NCI-H2107 treated with DMSO at 0.1 percent for 48 hours (cell line): ENCODE data around the gene RPS27L.

Experiments used
- DNase-seq: peaks from one replicate; lab custom pipeline; 2025; ENCODE audit not compliant: unreplicated experiment; lab: John Stamatoyannopoulos, UW

RPS27L gene

DNA sequence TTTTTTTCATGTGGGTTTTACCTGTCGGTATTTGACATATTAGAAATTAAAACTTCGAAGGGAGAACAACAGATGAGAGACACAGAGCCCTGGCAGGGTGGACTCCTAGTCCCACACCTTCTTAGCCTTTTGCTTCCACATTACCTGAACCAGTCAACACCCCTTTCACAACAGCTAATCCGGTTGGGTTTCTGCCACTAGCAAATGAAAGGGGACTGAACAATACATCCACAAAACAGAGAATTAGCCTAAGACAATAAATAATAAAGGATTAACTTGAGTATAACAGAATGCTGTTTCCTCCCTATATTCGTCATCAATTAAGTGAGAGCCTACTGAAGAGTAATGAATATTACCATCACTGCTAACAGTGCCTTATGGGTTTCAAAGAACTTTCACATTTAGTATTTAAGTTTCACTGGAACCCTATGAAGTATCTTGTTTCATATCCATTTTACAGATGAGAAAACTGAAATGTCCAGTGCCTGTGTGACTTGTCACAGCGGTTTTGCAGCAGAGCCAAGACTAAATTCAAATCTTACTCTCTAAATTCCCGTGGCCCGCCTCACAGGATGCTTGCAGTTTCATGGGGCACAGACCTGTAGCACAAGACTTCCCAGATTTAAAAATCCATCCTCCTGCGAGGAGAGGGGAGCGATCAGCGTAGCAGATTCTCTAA, 31.1 kb upstream of the RPS27L start:
- DNase-seq, result no peak

- no peak for DNase-seq
Observed at GRCh38 chr15:63187589-63188226, 30.4 kb upstream of the RPS27L start.

GRCh38 chr15:63186065-63186464, 28.8 kb upstream of the RPS27L start:
- no peak for DNase-seq

DNA sequence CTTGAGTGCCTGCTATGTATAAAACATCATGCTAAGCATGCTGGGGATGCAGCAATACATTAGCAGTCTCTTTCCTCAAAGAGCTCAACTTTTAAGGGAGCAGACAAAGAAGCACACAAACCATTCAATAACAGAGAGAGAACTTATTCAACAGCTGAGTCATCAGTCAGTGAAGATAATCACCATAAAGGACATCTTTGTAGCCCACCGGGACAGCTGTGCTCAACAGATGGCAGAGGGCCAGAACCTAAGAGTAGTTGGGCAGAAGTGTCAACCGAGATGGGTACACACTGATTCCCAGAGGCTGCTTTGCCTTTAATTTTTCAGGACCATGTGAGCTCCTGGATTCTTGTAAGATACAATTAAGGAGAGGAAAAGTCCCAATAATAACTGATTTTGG, 27.9 kb upstream of the RPS27L start:
- no peak for DNase-seq

DNA sequence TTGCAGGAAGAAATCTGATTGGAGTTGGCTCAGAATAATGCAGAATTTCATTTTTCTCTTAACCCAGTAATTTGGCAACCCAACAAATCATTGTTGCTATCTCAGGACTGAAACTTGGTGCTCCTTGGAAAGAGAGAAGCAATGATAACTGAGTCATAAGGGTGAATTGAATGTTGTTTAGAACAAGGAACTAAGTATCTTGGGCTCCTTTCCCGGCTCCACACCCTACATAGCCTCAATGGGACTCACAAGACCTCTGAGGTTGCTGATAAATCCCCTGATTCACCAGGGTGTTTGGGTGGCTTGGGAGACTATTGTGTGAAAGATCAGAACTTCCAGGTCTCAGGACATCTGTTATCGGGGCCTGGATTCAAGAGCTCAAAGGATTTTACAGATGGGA, 24.4 kb upstream of the RPS27L start:
- DNase-seq, result no peak

GRCh38 chr15:63180746-63181145, 23.5 kb upstream of the RPS27L start:
- DNase-seq, result no peak

- DNase-seq, result no peak
Observed at GRCh38 chr15:63178034-63178433, 20.8 kb upstream of the RPS27L start.

DNA sequence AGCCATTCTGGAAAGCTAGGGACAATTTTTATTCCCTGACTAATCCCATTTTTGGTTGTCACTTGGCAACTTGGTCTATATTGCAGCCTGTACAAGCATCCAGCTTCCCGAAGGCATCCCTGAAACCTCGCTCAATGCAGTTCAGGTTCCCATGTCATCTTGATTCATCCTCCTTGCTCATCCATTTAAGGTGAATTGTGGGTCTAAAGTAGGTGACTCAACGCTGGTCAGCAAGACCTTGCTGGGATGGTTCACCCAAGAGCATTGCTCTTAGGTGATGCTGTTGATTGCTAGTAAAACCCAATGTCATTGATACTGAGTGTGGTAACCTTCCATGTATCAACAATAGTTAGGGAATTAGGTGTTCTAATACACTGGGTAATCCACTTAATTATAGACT, 19.0 kb upstream of the RPS27L start:
- no peak for DNase-seq

GRCh38 chr15:63172851-63173451, 15.7 kb upstream of the RPS27L start:
- no peak for DNase-seq

DNA sequence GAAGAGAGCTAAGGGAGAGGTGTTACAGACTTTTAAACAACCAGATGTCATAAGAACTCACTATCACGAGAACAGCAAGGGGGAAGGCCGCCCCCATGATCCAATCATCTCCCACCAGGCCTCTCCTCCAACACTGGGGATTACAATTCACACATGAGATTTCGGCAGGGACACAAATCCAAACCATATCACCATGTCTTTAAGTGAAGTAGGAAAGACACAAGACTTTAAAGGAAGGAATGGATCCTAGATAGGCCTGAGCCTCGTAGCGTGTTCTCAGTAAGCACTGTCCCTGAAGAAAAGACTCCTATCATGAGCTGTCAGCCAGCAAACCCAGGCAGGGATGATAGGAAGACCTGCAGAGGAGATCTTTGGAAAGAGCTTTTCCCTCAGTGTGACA, 15.1 kb upstream of the RPS27L start:
- no peak for DNase-seq

GRCh38 chr15:63169788-63170187, 12.5 kb upstream of the RPS27L start:
- no peak for DNase-seq

GRCh38 chr15:63166219-63166618, 8.9 kb upstream of the RPS27L start:
- DNase-seq, result no peak

DNA sequence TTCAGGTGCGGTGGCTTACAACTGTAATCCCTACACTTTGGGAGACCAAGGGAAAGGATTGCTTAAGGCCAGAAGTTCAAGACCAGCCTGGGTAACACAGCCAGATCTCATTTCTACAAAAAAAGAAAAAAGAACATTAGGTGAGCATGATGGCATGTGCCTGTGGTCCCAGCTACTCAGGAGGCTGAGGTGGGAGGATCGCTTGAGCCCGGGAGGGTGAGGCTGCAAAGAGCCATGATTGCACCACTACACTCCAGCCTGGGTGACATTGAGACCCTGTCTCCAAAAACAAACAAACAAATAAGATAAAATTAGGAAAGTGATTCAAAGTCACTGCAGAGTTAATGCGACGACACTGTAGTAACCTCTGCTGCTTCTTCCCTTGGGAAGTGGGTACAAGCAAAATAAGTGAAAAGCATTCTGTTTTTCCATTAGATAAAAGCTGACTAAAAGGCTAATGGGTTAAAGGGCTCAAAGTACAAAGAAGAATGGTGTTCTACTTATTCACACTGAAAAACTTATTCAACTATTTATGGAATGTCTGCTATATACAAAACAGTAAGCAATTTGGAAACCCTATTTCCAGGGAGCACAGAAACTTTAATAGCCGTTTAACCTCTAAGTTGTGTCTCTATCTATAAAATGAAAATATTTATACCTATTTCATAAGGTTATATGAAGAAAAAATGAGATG, 8.0 kb upstream of the RPS27L start:
- no peak for DNase-seq

DNA sequence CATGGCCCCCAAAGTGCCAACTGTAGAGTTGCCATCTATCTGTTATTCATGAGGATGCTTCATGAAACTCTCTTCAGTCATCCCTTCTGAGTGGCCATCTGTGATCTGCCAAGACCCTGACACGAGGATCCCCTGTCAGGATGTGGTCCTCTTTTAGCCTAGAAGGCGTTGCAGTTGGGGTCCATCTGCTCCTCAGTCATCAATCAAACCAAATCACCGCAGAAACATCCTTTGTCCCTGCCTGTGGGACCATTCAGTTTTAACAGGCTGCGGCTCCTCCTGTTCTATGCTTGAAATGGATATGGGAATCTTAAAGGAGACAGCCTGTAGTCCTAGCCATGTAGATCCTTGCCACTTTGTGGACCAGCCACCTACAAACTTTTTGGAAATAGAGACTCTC, 5.9 kb upstream of the RPS27L start:
- no peak for DNase-seq

GRCh38 chr15:63160638-63161037, 3.4 kb upstream of the RPS27L start:
- no peak for DNase-seq

DNA sequence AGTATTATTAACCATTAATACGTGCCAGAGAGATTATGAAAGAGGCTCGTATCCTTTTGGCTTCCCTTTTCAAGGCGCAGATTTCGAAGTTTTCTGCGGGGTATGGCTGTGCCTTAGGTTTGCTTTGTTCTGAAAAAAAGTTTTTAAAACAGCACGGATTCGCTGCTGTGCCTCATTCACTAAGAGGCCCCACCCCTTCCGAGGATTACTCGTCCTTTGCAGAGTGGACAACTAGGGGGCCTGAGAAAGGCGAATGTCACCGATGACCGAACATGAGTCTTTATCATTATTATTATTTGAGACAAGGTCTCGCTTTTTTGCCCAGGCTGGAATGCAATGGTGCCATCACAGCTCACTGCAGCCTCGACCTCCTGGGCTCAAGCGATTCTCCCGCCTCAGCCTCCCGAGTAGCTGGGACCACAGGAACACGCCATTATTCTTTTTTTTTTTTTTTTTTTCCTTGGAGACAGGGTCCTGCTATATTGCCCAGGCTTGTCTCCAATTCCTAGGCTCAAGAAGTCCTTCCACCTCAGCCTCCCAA, 684 bp upstream of the RPS27L start:
- DNase-seq, result no peak

- DNase-seq, result no peak
Observed at GRCh38 chr15:63156755-63157117, 541 bp downstream of the RPS27L start.

- no peak for DNase-seq
Observed at GRCh38 chr15:63156086-63156710, 1.1 kb downstream of the RPS27L start.

DNA sequence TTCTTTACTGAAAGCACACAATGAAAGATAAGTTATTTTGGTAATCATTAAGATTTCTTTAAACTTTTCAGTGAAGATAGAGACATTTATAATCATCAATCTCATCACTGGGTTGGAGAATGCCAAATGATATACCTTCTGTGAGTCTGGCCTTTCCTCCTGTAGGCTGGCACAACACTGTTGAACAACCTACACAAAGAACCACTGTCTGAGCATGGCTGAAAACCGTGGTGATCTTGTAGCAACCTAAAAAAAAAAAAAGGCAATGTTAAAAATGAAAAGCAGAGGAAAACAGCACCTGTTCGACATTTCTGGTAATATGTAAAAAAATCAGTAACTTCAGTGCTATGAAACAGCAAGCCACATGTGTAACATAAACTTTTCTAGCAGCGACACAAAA, 1.8 kb downstream of the RPS27L start:
- DNase-seq, result no peak

GRCh38 chr15:63151665-63152064, 5.6 kb downstream of the RPS27L start:
- DNase-seq, result no peak

GRCh38 chr15:63146684-63147083, 10.6 kb downstream of the RPS27L start:
- DNase-seq, result no peak
